Stimulated activated CD8-positive, alpha-beta memory T cell treated with anti-CD3 and anti-CD28 coated beads, Interleukin-4, amount 100 ng/mL, for 24 hours (primary cell): ENCODE measurements around the gene LCN15.
"Not testable (repeated sequence)": the region's sequence is repeated elsewhere in the genome, so short reads cannot be mapped to it uniquely, and the experiment has no call there.

Source experiments
- DNase-seq: peaks from one replicate; pipeline ENCODE4 v3.0.0-alpha.2; 2020; ENCODE audit warnings: low read depth

LCN15 gene

GRCh38 chr9:136794281-136794999 is 30.1 kb upstream of the LCN15 start:
- no peak for DNase-seq

DNA sequence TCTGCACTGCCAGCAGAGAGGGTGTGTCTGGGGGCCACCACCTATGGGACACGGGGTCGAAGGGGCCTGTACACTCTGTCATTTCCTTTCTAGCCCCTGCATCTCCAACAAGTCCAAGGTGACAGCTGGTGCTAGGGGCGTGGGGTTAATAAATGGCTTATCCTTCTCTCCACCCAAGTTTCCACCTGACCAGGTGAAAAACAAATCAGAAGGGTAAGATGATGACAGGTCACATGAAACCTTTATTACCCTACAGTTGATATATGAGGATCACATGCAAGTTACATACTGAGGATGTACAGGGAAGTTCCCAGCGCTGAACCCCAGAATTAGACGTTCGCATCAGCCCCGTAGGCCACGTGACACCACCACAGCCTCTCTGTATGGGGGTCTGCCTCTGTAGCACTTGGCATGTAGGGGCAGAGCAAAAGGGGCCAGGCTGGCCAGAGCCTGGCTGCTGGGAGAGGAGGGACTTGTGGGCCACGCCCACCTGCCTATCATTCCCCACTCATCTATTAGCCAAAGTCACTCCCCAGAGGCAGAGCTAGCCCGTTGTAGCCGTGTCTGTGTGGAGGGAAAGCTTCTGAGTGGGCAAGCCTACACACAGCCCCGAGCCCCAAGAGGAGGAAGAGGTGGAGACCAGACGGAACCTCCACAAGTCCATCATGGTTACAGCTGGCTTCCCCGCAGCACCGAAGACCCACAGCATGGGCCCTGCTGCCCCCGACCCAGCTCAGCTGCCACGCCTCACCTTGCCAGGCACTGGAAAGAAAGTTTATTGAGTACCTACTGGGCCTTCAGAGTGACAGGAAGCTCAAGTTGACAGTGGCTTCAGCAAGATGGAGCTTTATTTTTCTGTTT is 29.0 kb upstream of the LCN15 start:
- no peak for DNase-seq

- no peak for DNase-seq
Observed at GRCh38 chr9:136792321-136793085, 28.2 kb upstream of the LCN15 start.

GRCh38 chr9:136791516-136792276 is 27.4 kb upstream of the LCN15 start:
- DNase-seq: peak; percentile 40

- DNase-seq: peak; percentile 100
Observed at GRCh38 chr9:136790640-136791515, 26.6 kb upstream of the LCN15 start, which contains the start of gene TMEM141. TSS of gene TMEM141 (plus strand) at chr9:136791344. CDS start at chr9:136791371, 27 bp downstream.

DNA sequence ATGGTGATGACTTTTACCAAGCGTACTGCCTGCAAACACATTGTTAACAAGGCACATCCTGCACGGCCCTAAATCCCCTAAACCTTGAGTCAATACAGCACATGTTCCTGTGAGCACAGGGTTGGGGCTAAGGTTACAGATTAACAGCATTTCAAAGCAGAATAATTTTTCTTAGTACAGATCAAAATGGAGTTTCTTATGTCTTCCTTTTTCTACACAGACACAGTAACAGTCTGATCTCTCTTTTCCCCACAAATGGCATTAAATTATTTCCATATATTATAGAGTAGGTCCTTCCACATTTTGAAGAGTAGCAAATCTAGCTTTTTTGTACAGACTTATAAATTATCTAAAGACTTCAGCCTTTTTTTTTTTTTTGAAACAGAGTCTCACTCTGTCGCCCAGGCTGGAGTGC is 25.2 kb upstream of the LCN15 start:
- no peak for DNase-seq

DNA sequence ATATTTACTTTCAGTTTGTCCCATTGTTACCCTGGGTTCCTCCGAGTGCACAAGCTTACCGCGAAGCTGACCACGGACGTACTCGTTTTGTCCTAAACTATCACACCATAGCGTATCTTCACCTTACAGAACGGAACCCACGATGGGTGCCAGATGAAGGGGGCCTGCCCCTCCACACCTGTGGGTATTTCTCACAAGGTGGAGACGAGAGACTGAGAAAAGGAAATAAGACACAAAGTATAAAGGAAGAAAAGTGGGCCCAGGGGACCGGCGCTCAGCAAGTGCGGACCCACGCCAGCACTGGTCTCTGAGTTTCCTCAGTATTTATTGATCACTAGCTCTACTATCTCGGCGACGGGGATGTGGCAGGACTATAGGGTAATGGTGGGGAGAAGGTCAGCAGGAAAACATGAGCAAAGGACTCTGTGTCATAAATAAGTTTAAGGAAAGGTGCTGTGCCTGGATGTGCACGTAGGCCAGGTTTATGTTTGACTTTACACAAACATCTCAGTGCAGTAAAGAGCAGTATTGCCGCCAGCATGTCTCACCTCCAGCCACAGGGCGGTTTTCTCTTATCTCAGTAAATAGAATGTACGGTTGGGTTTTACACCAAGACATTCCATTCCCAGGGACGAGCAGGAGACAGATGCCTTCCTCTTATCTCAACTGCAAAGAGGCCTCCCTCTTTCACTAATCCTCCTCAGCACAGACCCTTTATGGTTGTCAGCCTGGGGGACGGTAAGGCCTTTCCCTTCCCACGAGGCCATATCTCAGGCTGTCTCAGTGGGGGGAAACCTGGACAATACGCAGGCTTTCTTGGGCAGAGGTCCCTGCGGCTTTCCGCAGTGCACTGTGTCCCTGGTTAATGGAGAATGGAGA is 24.6 kb upstream of the LCN15 start:
- DNase-seq: not testable (repeated sequence)

DNA sequence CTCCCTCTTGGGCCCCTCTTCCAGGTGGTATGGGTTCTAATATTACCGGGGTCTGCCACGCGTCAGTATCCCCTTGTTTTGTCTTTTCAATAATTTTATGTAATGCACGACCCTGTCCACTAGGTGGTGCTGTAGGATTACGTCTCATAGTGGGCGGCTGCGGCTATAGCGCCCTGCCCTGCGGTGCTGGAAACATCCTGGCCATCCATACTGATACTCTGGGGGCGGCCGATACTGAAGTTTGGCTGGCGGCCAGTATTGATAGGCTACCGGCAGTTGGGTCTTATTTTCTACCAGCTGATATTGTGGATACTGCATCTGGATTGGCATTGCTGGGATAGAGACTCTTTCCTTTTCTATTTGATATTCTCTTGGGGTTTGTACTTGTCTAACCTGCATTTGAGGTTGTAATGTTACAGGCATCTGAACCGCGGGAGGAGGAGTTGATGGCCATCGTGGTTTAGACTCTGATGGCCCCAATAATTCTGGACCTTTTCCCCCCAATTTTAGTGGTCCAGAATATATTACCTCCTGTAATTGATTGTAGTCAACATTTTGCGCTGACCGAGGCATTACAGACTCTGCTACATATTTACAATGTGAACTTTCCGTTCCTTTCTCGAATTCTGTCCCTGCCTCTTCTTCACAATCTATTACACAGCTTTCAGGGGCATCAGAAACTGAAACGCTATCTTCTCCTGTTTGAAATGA is 23.5 kb upstream of the LCN15 start:
- DNase-seq: peak; percentile 48

DNA sequence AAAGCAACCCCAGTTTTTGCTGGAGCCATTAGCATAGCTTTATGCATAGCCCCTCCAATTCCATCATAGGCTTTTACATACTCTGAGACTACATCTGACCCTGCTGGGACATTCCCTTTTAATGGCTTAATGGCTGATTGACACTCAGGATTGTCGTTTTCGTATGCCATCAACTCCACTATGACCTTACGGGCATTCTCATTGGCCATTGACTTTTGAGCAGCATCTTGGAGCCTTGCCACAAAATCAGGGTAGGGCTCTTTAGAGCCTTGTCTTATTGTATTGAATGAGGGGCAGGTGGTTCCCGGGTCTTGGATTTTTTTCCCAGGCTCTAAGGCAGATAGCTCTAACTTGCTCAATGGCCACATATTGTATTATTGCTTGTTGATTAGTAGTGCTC is 22.7 kb upstream of the LCN15 start:
- DNase-seq: not testable (repeated sequence)

DNA sequence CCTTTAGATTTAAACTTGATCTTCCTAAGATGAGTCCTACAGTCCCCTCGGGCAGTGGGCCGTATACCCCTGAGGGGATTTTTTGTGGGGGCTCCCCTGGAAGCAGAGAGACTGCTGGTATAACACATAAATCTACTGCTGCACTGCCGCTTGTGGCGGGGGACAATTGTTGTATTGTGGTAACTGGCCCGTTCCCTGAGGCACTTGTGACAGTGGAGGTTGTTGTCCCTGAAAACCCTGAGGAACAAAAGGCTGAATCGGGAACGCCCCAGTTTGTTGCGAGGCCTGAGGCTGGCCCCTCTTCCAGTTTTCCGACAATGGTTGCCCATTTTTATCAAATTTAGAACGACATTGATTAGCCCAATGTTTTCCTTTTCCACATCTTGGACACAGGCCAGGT is 22.1 kb upstream of the LCN15 start:
- DNase-seq: no peak

DNA sequence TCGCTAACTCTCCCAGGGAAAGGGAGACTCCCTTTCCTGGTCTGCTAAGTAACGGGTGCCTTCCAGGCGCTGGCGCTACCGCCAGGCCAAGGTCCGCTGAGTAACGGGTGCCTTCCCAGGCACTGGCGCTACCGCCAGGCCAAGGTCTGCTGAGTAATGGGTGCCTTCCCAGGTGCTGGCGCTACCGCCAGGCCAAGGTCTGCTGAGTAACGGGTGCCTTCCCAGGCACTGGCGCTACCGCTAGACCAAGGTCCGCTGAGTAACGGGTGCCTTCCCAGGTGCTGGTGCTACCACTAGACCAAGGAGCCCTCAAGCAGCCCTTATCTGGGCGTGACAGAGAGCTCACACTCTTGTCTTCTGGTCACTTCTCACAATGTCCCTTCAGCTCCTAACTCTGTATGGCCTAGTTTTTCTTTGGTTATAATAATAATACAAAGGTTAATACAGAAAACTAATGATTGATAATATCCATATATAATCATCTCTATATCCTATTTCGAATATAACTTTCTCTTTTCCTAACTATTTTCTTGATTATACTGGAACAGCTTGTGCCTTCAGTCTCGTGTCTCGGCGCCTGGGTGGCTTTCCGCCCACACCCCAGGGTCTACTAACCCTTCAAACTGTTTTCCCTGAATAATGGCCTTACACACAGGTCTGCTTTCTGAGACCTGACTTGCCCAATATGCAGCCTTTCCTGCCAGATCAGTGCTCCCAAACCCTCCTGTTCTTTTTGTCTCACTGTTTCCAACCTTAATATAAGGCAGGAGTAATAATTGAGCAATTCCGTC is 21.4 kb upstream of the LCN15 start:
- not testable (repeated sequence) for DNase-seq

DNA sequence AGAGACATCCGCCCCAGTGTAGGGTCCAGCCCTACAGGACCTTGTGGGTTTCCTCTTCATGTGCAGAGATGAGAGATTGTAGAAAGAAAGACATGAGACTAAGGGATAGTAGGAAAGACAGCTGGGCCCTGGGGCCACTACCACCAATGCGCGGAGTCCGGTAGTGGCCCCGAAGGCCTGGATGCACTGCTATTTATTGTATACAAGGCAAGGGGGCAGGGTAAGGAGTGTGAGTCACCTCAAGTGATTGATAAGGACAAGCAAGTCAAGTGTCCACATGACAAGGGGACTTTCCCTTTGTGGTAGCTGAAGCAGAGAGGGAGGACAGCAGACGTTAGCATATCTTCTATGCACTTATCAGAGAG is 20.7 kb upstream of the LCN15 start:
- DNase-seq: no peak

DNA sequence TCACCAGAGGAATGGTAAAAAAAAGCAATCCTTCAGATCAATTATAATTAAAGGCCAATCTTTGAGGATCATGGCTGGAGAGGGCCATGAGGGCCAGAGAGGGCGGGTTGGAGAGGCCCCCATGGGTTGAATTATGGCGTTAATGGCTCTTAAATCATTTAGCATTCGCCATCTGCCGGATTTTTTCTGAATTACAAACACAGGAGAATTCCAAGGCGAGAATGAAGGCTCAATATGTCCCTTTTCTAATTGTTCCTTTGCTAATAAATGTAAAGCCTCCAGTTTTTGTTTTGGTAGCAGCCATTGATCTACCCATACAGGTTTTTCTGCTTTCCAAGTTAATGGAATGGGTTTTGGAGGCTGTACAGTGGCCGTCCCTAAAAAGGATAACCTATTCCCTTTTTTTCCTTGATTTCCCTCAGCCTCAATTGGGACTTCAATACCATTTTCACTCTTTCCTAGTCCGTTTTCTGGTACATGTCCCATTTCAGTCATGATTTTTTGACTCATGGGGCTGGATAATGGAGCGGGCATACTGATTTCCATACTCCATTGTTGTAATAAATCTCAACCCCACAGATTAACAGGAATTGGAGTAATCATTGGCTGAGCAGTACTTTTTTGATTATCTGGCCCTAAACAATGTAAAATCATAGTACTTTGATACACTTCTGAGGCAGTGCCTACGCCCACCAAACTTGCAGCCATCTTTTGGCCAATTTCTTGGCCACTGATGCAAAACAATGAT is 20.1 kb upstream of the LCN15 start:
- no peak for DNase-seq

DNA sequence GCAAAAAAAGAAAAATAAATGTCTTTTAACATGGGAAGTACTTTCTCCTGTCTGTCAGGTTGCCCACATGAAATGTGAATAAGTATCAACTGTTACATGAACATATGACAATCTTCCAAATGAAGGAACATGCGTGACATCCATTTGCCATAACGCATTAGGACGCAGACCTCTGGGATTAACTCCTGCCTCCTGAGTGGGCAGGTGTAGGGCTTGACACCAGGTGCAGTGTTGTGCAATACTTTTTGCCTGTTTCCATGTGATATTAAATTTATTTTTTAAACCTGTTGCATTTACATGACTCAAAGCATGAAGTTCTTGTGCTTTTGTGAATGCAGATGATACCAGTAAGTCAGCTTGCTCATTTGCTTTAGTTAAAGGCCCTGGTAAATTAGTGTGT is 18.1 kb upstream of the LCN15 start:
- DNase-seq: no peak

DNA sequence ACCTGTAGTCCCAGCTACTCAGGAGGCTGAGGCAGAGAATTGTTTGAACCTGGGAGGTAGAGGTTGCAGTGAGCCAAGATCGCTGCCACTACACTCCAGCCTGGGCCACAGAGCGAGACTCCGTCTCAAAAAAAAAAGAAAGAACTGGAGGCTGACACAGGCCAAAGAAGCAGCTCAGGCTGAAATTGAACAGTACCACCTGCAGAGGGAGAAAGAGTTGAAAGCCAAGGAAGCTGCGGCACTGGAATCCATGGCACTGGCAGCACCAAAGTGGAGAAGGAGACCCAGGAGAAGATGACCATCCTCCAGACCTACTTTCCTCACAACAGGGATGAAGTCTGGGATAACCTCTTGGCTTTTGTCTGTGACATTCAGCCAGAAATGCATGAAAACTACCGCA is 15.5 kb upstream of the LCN15 start:
- DNase-seq: no peak

- no peak for DNase-seq
Observed at GRCh38 chr9:136777359-136777758, 13.0 kb upstream of the LCN15 start.

GRCh38 chr9:136776947-136777346 is 12.6 kb upstream of the LCN15 start:
- no peak for DNase-seq

- no peak for DNase-seq
Observed at GRCh38 chr9:136775191-136775590, 10.9 kb upstream of the LCN15 start.
